ENCODE measurements around the gene SHQ1.

DNA sequence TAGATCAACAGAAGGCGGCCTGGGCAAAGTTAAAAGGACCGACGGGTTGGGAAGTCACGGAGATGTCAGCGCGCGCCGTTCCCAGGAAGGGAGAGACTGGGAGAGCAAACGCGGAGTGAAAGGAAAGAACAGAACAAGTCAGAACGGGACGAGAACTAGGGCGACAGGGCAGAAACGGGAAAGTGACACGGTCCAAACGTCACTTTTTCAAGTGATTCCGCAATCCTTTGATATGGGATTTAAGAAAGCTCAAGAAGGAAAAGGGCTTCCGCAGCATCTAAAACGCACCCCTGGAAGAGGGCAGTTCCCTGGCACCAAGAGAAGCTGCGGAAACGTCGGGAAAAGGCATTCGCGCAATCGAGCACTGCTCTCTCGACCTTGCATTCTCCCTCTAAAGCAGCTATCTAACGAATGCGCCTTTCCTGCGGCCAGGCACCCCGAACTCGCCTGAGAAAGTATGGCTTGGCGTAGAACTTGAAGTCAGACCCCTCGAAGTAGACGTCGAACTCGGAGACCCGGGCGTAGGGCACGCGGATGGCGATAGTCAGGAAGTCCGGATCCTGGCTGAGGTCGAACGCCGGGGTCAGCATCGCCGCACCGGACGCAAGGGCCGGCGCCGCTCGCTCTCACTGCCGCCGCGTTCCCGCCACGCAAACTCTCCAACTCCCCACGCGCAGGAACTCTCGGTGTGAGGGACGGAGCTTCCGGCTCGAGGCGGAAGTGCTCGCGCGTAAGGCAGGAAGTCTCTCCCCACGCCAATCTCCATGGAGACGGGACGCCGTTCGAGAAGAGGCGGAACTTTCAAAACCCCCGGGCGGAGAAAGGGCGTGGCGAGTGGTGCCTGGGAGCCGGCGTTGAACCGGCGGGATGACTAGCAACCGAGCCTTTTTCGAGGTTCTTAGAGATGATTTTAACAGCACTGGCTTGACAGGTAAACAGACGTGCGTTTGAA, at the start of gene SHQ1:
- TF ChIP-seq NFIC (IDR thresholded peaks at IDR 0.05), result no peak; the same call in 1 of the 2 replicates
- TF ChIP-seq RFX5 (IDR thresholded peaks at IDR 0.05; ENCODE audit: low read depth, low read length), result no peak
- TF ChIP-seq RAD21 (CRISPR knock-in tag; conservative IDR thresholded peaks at IDR 0.05 in 1 of 2, IDR thresholded peaks at IDR 0.05 in 1 of 2), result no peak
- TF ChIP-seq, protein P1, sequence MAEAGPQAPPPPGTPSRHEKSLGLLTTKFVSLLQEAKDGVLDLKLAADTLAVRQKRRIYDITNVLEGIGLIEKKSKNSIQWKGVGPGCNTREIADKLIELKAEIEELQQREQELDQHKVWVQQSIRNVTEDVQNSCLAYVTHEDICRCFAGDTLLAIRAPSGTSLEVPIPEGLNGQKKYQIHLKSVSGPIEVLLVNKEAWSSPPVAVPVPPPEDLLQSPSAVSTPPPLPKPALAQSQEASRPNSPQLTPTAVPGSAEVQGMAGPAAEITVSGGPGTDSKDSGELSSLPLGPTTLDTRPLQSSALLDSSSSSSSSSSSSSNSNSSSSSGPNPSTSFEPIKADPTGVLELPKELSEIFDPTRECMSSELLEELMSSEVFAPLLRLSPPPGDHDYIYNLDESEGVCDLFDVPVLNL (CRISPR knock-in tag; IDR thresholded peaks at IDR 0.05; ENCODE audit: low read depth), result peak; percentile 94; the same call in 1 of the 2 replicates
- TF ChIP-seq, protein P2, sequence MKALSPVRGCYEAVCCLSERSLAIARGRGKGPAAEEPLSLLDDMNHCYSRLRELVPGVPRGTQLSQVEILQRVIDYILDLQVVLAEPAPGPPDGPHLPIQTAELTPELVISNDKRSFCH (CRISPR knock-in tag; IDR thresholded peaks at IDR 0.05), result no peak
- TF ChIP-seq, protein P2 (tag; IDR thresholded peaks at IDR 0.05), result no peak
